NT2/D1 (cell line): ENCODE data around the gene ST6GALNAC1.

ENCODE experiments used
- DNase-seq: peaks from one replicate; pipeline ENCODE4 v3.0.0-alpha.2; 2011; ENCODE audit warnings: low read depth, low spot score
- H3K27me3 ChIP-seq: 2 replicates; pipeline ENCODE4 v1.6.0; 2011; ENCODE audit warnings: mild to moderate bottlenecking; ENCODE audit not compliant: insufficient read length, insufficient read depth
- H3K36me3 ChIP-seq: 2 replicates; pipeline ENCODE4 v1.6.1; 2011; ENCODE audit warnings: mild to moderate bottlenecking, low read length, mixed read lengths; ENCODE audit not compliant: insufficient read depth, insufficient read length
- H3K4me1 ChIP-seq: 2 replicates; pipeline ENCODE4 v1.5.1; 2011; ENCODE audit not compliant: insufficient read depth, insufficient read length
- H3K4me3 ChIP-seq: 2 replicates; pipeline ENCODE4 v1.5.1; 2011; ENCODE audit warnings: low read depth; ENCODE audit not compliant: insufficient read length
- H3K9ac ChIP-seq: 2 replicates; pipeline ENCODE4 v1.6.0; 2011; ENCODE audit warnings: low read depth; ENCODE audit not compliant: insufficient read length
- H3K9me3 ChIP-seq: 2 replicates; pipeline ENCODE4 v1.5.1; 2011; ENCODE audit warnings: mild to moderate bottlenecking, low read length; ENCODE audit not compliant: insufficient read depth
- SUZ12 ChIP-seq: IDR thresholded peaks from 2 replicates; pipeline ENCODE4 v1.6.1; 2011; ENCODE audit not compliant: insufficient read length, insufficient read depth; ENCODE audit errors: extremely low read depth
- YY1 ChIP-seq: IDR thresholded peaks from 2 replicates; pipeline ENCODE4 v1.6.1; 2011; ENCODE audit not compliant: insufficient read length, insufficient read depth
- ZNF274 ChIP-seq: IDR thresholded peaks from 2 replicates; pipeline ENCODE4 v1.6.1; 2011; ENCODE audit warnings: mild to moderate bottlenecking, low read depth, low read length

The ST6GALNAC1 gene

DNA sequence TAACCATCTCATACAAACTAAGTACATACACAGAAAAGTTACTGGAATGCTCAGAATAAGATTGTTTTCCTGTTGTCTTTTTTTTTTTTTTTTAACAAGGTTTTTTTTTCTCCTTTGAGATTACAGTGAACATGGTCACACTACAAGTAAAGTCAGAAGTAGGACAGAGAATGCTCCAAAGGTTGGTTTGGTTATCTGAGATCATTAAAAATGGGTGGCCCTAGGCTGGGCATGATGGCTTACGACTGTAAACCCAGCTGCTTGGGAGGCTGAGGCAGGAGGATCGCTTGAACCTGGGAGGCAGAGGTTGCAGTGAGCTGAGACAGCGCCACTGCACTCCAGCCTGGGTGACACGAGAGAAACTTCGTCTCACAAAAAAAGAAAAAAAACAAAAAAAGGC is 6.9 kb upstream of the ST6GALNAC1 start:
- TF ChIP-seq YY1 (no peak), ZNF274 (no peak), SUZ12 (no peak)
- no peaks in the 10 kb centered on the region for H3K27me3 ChIP-seq
- no peak overlapping the region for H3K4me3 ChIP-seq
- H3K9ac ChIP-seq, result no peak overlapping the region
- DNase-seq, result no peak
- H3K4me1 ChIP-seq, result no peaks in the 10 kb centered on the region
- peaks cover 12% of the 10 kb centered on the region; the same call in 1 of the 2 replicates for H3K9me3 ChIP-seq
- H3K36me3 ChIP-seq, result no peaks in the 10 kb centered on the region

DNA sequence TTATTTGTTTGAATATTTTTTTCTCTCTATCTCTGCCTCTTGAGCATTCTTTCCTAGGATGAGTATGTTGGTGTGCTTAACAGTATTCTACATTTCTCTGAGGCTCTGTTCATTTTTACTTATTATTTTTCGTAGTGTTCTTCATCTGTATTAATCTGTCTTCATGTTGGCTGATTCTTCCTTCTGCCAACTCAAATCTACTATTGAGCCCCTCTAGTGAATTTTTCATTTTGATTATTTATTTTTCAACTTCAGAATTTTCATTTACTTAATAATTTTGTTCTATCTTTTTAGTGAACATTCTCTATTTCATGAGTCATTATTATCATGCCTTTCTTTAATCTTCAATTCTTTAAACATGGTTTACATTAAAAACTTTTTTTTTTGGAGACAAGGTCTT is 3.2 kb upstream of the ST6GALNAC1 start:
- no peak for DNase-seq
- Histone ChIP-seq H3K9ac (no peak overlapping the region), H3K4me1 (no peaks in the 10 kb centered on the region), H3K27me3 (no peaks in the 10 kb centered on the region), H3K9me3 (0 out of 2 replicates have a peak, but pooled peaks cover 2% of the 10 kb centered on the region), H3K4me3 (no peak overlapping the region), H3K36me3 (no peaks in the 10 kb centered on the region)
- TF ChIP-seq SUZ12 (no peak), YY1 (no peak), ZNF274 (no peak)

DNA sequence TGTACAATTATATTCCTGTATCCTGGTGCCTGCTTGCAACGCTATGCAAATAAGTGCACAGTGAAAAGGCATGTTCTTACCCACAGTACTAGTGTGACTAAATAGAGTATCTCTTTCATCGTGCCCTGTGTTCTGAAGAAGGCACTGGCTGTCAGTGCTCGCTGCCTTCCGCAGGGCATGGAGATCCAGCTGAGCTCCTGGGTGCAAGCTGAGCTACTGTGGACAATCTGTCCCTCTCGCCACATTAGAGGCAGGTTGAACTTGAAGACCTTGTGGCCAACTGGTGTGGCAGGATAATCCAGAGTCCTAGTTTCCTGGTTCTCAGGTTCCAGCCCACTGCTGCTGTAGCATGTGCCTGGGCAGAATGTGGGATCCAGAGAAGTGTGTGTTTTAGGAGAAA is 1.9 kb upstream of the ST6GALNAC1 start:
- H3K27me3 ChIP-seq, result no peaks in the 10 kb centered on the region
- TF ChIP-seq ZNF274 (no peak), SUZ12 (no peak), YY1 (no peak)
- no peaks in the 10 kb centered on the region for H3K4me1 ChIP-seq
- no peaks in the 10 kb centered on the region for H3K9me3 ChIP-seq
- H3K36me3 ChIP-seq, result no peaks in the 10 kb centered on the region
- no peak for DNase-seq
- no peak overlapping the region for H3K9ac ChIP-seq
- H3K4me3 ChIP-seq, result no peak overlapping the region

DNA sequence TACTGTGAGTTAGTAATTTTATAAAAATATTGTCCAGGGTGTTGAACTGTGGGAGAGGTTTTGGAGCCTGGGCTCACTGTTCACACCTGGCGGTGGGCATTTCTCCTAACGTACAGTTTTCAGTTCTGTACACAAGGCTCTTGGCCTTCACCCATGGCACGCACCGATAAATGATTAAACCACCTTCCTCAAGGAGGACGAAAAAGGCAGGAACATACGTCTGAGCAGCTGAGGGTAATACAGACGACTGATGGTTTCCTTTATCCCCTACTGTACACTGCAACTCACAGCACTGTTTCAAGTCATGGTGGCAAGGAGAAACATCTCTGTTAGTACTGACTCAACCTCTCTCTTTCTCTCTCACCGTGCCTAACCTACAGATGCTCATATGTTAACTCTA is 1.4 kb upstream of the ST6GALNAC1 start:
- no peak for DNase-seq
- Histone ChIP-seq H3K9me3 (no peaks in the 10 kb centered on the region), H3K36me3 (no peaks in the 10 kb centered on the region), H3K4me1 (no peaks in the 10 kb centered on the region), H3K9ac (no peak overlapping the region), H3K27me3 (no peaks in the 10 kb centered on the region), H3K4me3 (no peak overlapping the region)
- TF ChIP-seq ZNF274 (no peak), YY1 (no peak), SUZ12 (no peak)

DNA sequence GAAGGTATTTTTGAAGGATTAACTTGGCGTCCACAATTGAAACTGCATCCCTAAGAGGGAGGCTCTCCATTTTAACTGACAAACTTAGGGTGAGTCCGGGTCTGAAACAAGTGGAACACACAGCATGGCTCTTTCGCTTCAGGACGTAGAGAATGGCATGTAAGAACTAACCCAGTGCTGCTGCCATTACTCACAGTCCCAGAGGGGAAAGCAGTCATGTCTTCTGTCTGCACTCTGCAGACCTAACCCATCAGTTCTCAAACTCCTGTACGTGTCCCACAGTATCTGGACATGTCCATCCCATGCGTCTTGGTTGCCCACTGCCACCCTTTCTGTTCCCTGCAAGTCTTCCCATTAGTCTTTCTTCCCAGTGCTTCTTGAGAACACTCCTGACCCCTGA is 563 bp downstream of the ST6GALNAC1 start:
- no peaks in the 10 kb centered on the region for H3K9me3 ChIP-seq
- no peak for TF ChIP-seq SUZ12

DNA sequence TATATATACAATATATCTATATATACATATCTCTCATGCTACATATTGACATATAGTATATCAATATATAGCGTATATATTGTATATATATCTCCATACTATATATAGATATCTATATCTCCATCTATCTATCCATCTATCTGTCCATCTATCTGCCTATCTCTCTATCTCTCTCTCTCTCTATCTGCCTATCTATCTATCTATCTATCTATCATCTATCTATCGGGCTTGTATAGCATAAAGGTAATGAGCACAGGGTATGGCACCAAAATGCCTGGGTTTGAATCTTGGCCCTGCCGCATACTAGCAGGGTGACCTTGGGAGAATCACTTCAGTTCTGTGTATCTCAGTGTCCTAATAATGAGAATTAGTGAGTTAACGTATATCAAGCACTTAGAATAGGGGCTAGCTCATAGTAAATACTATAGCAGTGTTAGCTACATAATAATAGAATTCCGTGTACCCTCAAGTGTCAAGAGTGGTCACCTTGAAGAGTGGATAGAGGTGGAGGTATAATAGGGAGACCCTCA is 1.5 kb downstream of the ST6GALNAC1 start:
- H3K27me3 ChIP-seq, result no peaks in the 10 kb centered on the region
- TF ChIP-seq YY1 (no peak), ZNF274 (no peak), SUZ12 (no peak)
- no peaks in the 10 kb centered on the region for H3K36me3 ChIP-seq
- H3K4me1 ChIP-seq, result no peaks in the 10 kb centered on the region
- H3K9me3 ChIP-seq, result no peaks in the 10 kb centered on the region
- DNase-seq, result no peak
- H3K9ac ChIP-seq, result no peak overlapping the region
- no peak overlapping the region for H3K4me3 ChIP-seq

More for the DNA sequence above, 563 bp downstream of the ST6GALNAC1 start:
- H3K36me3 ChIP-seq, result no peaks in the 10 kb centered on the region
- no peak for DNase-seq
- no peak overlapping the region for H3K9ac ChIP-seq
- no peaks in the 10 kb centered on the region for H3K27me3 ChIP-seq
- H3K4me3 ChIP-seq, result no peak overlapping the region
- no peaks in the 10 kb centered on the region for H3K4me1 ChIP-seq

DNA sequence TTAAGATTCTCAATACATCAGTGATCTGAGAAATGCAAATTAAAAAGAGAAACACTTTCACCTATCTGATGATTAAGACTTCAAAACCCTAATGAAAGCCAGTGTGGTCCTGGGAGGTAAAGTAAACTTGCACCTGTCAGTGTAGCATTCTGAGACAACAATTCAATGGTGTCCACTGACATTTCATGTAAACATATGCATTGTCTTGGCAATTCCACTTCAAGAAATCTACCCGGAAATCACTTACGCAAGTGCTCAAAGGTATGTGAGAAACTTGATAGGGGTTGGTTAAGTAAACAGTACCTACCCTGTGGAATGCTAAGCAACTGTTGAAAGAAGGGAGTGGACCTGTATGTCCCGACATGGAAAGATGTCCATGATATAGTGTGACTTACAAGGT is 2.1 kb downstream of the ST6GALNAC1 start:
- Histone ChIP-seq H3K27me3 (no peaks in the 10 kb centered on the region), H3K4me1 (no peaks in the 10 kb centered on the region)
- no peak for TF ChIP-seq ZNF274
- no peak for TF ChIP-seq YY1
- no peak for TF ChIP-seq SUZ12

DNA sequence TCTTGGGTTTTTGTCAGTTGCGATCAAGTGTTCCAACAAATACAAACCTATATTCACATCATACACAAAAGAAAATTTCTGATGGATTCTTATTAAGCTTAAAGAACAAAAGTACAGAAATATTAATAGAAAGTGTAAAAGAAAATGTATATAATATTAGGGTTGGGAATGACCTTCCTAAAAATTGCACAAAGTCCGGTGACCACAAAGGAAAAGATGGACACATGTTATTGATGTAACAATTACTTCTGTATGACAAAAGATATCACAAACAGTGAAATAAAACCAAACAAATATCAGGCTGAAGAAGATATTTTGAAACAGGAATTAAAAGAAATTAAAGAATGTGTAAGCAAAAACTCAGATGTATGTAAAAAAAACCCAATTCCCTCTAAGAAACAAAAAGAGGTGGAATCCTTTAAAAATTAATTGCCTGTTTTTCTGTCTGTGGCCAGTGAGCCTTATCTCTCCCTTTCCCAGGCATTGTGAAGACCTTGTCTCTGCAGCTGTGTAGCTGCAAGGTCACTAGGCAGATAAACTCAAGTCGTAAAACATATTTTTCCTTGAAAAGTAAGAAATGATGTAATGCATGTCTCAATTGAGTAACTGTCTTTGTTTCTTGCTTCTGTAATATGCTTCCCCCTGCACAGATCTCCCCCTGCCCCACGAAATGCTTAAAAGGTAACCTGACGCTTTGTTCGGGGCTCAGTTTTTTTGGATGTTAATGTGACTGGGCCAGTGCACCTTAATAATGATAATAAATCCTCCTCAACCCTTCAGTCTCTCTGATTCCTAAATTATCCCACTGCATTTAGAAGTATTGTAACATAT is 2.8 kb downstream of the ST6GALNAC1 start:
- H3K9me3 ChIP-seq, result no peaks in the 10 kb centered on the region
- no peak overlapping the region for H3K9ac ChIP-seq
- no peak for DNase-seq
- H3K36me3 ChIP-seq, result no peaks in the 10 kb centered on the region
- TF ChIP-seq ZNF274 (no peak), SUZ12 (no peak), YY1 (no peak)
- no peak overlapping the region for H3K4me3 ChIP-seq
- no peaks in the 10 kb centered on the region for H3K27me3 ChIP-seq
- H3K4me1 ChIP-seq, result no peaks in the 10 kb centered on the region

More for the DNA sequence above, 2.1 kb downstream of the ST6GALNAC1 start:
- Histone ChIP-seq H3K4me3 (no peak overlapping the region), H3K9me3 (no peaks in the 10 kb centered on the region), H3K9ac (no peak overlapping the region), H3K36me3 (no peaks in the 10 kb centered on the region)
- no peak for DNase-seq
